GM23338 (cell line): ENCODE measurements around the gene CHAT. TPM values are rescaled to one million over a fixed set of nuclear protein-coding genes. Genes with fewer than 3 reads are reported as not detected.

Source experiments
- ATAC-seq: fragments of 200-7000 bp; cut with Tn5 transposase; 3 replicates; pipeline ENCODE4 v1.9.1; 2020
- DNase-seq: peaks from one replicate; pipeline ENCODE4 v3.0.0-alpha.2; 2015; ENCODE audit warnings: low spot score
- H2AFZ ChIP-seq: fragments of 200-600 bp; sonication (generic); 2 replicates; pipeline ENCODE4 v1.8.0; 2016; ENCODE audit warnings: antibody characterized with exemption, mild to moderate bottlenecking, moderate library complexity
- H3F3A ChIP-seq: fragments of 200-600 bp; sonication (generic); replicated peaks from 2 replicates; pipeline ENCODE4 v1.8.0; 2017; ENCODE audit warnings: antibody characterized with exemption, mixed run types, low read depth
- H3K27ac ChIP-seq: fragments of 200-600 bp; sonication (generic); 2 replicates; pipeline ENCODE4 v1.6.1; 2016; ENCODE audit warnings: low read depth
- H3K27me3 ChIP-seq: fragments of 200-600 bp; sonication (generic); 2 replicates; pipeline ENCODE4 v1.8.0; 2016; ENCODE audit warnings: mild to moderate bottlenecking, mixed run types, moderate library complexity; ENCODE audit not compliant: insufficient read depth
- H3K36me3 ChIP-seq: fragments of 200-600 bp; sonication (generic); 2 replicates; pipeline ENCODE4 v1.8.0; 2016; ENCODE audit warnings: mild to moderate bottlenecking; ENCODE audit not compliant: insufficient read depth
- H3K4me1 ChIP-seq: fragments of 200-600 bp; sonication (generic); 2 replicates; pipeline ENCODE4 v1.8.0; 2016; ENCODE audit warnings: mild to moderate bottlenecking, moderate library complexity; ENCODE audit not compliant: insufficient read depth
- H3K4me2 ChIP-seq: fragments of 200-600 bp; sonication (generic); 2 replicates; pipeline ENCODE4 v1.7.1; 2017; ENCODE audit warnings: mixed run types
- H3K4me3 ChIP-seq: fragments of 200-600 bp; sonication (generic); 2 replicates; pipeline ENCODE4 v1.6.1; 2016; ENCODE audit warnings: mixed run types
- H3K79me2 ChIP-seq: fragments of 200-600 bp; sonication (generic); replicated peaks from 2 replicates; pipeline ENCODE4 v1.8.0; 2017; ENCODE audit warnings: mild to moderate bottlenecking; ENCODE audit not compliant: insufficient read depth
- H3K9me2 ChIP-seq: fragments of 200-600 bp; sonication (generic); 2 replicates; pipeline ENCODE4 v1.8.0; 2017; ENCODE audit not compliant: insufficient read depth
- H4K20me1 ChIP-seq: fragments of 200-600 bp; sonication (generic); replicated peaks from 2 replicates; pipeline ENCODE4 v1.8.0; 2017; ENCODE audit warnings: mild to moderate bottlenecking; ENCODE audit not compliant: insufficient read depth
- H3K27ac Mint-ChIP-seq: 2 replicates; pipeline ENCODE4 v1.8.0; 2020; ENCODE audit warnings: inconsistent platforms, mild to moderate bottlenecking, moderate library complexity, mixed read lengths
- H3K27me3 Mint-ChIP-seq: 3 replicates; pipeline ENCODE4 v1.8.0; 2022; ENCODE audit warnings: low read depth, mild to moderate bottlenecking, moderate library complexity, mixed read lengths, inconsistent platforms; ENCODE audit not compliant: insufficient read depth, poor library complexity
- H3K36me3 Mint-ChIP-seq: 3 replicates; pipeline ENCODE4 v1.8.0; 2021; ENCODE audit warnings: low read depth, mild to moderate bottlenecking, inconsistent platforms, moderate library complexity, mixed read lengths
- H3K4me1 Mint-ChIP-seq: 3 replicates; pipeline ENCODE4 v1.8.0; 2020; ENCODE audit warnings: mild to moderate bottlenecking, inconsistent platforms, mixed read lengths
- H3K4me3 Mint-ChIP-seq: 3 replicates; pipeline ENCODE4 v1.8.0; 2021; ENCODE audit warnings: moderate library complexity, mild to moderate bottlenecking, inconsistent platforms, mixed read lengths
- H3K9me3 Mint-ChIP-seq: 3 replicates; pipeline ENCODE4 v1.8.0; 2020; ENCODE audit warnings: moderate library complexity, mild to moderate bottlenecking, inconsistent platforms, mixed read lengths
- CREB1 ChIP-seq: fragments of 250-450 bp; sonication (Bioruptor Pico); IDR thresholded peaks from 2 replicates; pipeline ENCODE4 v1.5.0; 2020; ENCODE audit warnings: low read depth, mild to moderate bottlenecking, moderate library complexity
- EZH2 ChIP-seq: fragments of 200-600 bp; sonication (generic); IDR thresholded peaks from one replicate; pipeline ENCODE4 v1.8.0; 2017; ENCODE audit warnings: antibody characterized with exemption, mild to moderate bottlenecking, low read depth; ENCODE audit not compliant: unreplicated experiment
- REST ChIP-seq: IDR thresholded peaks from one replicate; pipeline ENCODE4 v1.6.1; 2018; ENCODE audit warnings: antibody characterized with exemption; ENCODE audit not compliant: unreplicated experiment
- polyA plus RNA-seq: library from polyadenylated mRNA; unstranded; fragments of >200 nt; fragmentation: Nextera tagmentation; extraction: Ambion mirVana; gene quantifications from 2 replicates; pipeline ENCODE4 v1.2.1, GENCODE V29; 2016
- total RNA-seq: library from RNA; depleted of rRNA; stranded (reverse); fragments of >200 nt; shearing (Covaris generic); gene quantifications from 2 replicates; pipeline ENCODE4 v1.2.3, GENCODE V29; 2014
- TF ChIP-seq, protein P1 (sequence below): IDR thresholded peaks from 2 replicates; pipeline ENCODE4 v1.6.1; 2016; ENCODE audit warnings: antibody characterized with exemption
- TF ChIP-seq, protein P2 (sequence below), 2 experiments: fragments of 200-600 bp in 1 of 2; sonication (generic) in 1 of 2; conservative IDR thresholded peaks; 2 replicates each; pipeline versions ENCODE4 v1.5.1 to v1.6.1; 2016 to 2017; ENCODE audit warnings: antibody characterized with exemption in 2 of 2, low read depth in 2 of 2, mild to moderate bottlenecking in 2 of 2, moderate library complexity in 1 of 2

Gene CHAT
- total and polyA plus RNA-seq, 2 experiments from 2014 or later, result not detected

DNA sequence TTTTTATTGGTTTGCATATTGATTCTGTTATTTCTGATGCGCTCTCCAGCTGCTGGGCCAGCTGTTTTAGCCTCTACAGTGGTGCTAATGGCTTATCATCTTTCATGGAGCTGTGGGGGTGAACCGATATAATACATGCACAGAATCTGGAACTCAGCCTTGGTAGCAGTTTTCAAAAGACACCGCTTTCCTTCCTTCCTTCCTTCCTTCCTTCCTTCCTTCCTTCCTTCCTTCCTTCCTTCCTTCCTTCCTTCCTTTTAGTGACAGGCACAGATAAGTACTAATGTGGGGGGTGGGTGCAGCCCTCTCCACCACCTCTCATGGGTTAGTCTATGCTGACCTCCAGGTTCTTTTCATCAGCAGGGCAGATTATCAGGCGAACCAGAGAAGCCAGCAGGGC, 33.7 kb downstream of the CHAT start (continued):
- no peak for TF ChIP-seq REST
- TF ChIP-seq, protein P1, sequence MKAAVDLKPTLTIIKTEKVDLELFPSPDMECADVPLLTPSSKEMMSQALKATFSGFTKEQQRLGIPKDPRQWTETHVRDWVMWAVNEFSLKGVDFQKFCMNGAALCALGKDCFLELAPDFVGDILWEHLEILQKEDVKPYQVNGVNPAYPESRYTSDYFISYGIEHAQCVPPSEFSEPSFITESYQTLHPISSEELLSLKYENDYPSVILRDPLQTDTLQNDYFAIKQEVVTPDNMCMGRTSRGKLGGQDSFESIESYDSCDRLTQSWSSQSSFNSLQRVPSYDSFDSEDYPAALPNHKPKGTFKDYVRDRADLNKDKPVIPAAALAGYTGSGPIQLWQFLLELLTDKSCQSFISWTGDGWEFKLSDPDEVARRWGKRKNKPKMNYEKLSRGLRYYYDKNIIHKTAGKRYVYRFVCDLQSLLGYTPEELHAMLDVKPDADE, result no peak
- TF ChIP-seq CREB1 (CRISPR knock-in tag), result no peak
- no peak for TF ChIP-seq EZH2

GRCh38 chr10:49647985-49648795, 34.4 kb downstream of the CHAT start:
- no peak for DNase-seq
- TF ChIP-seq, protein P2, sequence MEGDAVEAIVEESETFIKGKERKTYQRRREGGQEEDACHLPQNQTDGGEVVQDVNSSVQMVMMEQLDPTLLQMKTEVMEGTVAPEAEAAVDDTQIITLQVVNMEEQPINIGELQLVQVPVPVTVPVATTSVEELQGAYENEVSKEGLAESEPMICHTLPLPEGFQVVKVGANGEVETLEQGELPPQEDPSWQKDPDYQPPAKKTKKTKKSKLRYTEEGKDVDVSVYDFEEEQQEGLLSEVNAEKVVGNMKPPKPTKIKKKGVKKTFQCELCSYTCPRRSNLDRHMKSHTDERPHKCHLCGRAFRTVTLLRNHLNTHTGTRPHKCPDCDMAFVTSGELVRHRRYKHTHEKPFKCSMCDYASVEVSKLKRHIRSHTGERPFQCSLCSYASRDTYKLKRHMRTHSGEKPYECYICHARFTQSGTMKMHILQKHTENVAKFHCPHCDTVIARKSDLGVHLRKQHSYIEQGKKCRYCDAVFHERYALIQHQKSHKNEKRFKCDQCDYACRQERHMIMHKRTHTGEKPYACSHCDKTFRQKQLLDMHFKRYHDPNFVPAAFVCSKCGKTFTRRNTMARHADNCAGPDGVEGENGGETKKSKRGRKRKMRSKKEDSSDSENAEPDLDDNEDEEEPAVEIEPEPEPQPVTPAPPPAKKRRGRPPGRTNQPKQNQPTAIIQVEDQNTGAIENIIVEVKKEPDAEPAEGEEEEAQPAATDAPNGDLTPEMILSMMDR (conservative IDR thresholded peaks at IDR 0.05; ENCODE audit: low read depth in 2 of 2), result no peak

More at GRCh38 chr10:49647985-49648795, 34.4 kb downstream of the CHAT start:
- Mint-ChIP-seq H3K27me3 (peaks cover 16% of the 10 kb centered on the region), H3K4me1 (peaks cover 16% of the 10 kb centered on the region), H3K36me3 (no peaks in the 10 kb centered on the region), H3K4me3 (no peak overlapping the region), H3K9me3 (no peaks in the 10 kb centered on the region; the same call in 2 of the 3 replicates), H3K27ac (no peak overlapping the region)
- Histone ChIP-seq H3K79me2 (no peaks in the 10 kb centered on the region), H3K36me3 (no peaks in the 10 kb centered on the region), H3K4me1 (peaks cover 5% of the 10 kb centered on the region; the same call in 1 of the 2 replicates), H3K27me3 (no peaks in the 10 kb centered on the region), H3K9me2 (no peaks in the 10 kb centered on the region), H3F3A (no peaks in the 10 kb centered on the region), H3K4me2 (no peak overlapping the region), H3K27ac (no peak overlapping the region), H4K20me1 (no peaks in the 10 kb centered on the region), H3K4me3 (no peak overlapping the region), H2AFZ (no peak overlapping the region)
- ATAC-seq, result no peak
